Lower lobe of right lung (tissue), 2 donors: Measurements from ENCODE around the gene VARS2. TPM values are rescaled to one million over a fixed set of nuclear protein-coding genes. Genes with fewer than 3 reads are reported as not detected.

Source experiments
- ATAC-seq, 2 donors: fragments of 200-7000 bp; cut with Tn5 transposase; one replicate each; pipeline ENCODE4 v1.9.1; 2020 to 2022; ENCODE audit warnings: mild to moderate bottlenecking in 2 of 2, moderate library complexity in 2 of 2
- DNase-seq: peaks from one replicate; pipeline ENCODE4 v3.0.0-alpha.2; 2020
- H3K27ac ChIP-seq: fragments of 200-600 bp; one replicate; pipeline ENCODE4 v1.8.0; 2022
- H3K27me3 ChIP-seq: fragments of 200-600 bp; one replicate; pipeline ENCODE4 v1.8.0; 2022; ENCODE audit warnings: low read depth
- H3K36me3 ChIP-seq: fragments of 200-600 bp; one replicate; pipeline ENCODE4 v1.8.0; 2022; ENCODE audit warnings: mild to moderate bottlenecking
- H3K4me1 ChIP-seq: fragments of 200-600 bp; one replicate; pipeline ENCODE4 v1.8.0; 2022
- H3K4me3 ChIP-seq: fragments of 200-600 bp; one replicate; pipeline ENCODE4 v1.8.0; 2022; ENCODE audit warnings: mild to moderate bottlenecking
- H3K9me3 ChIP-seq: fragments of 200-600 bp; one replicate; pipeline ENCODE4 v1.8.0; 2022
- intact Hi-C: fragments of 100-400 bp; cut with DNase I; formaldehyde crosslinking; loops from one replicate; pipeline ENCODE4 v1.11.0; 2022
- total RNA-seq: library from RNA; stranded (reverse); fragmentation: NEBNext Ultra II Directional; extraction: Animal tissue kit (Norgen Biotek cat#: 25700); gene quantifications from one replicate; pipeline ENCODE4 v1.2.1, GENCODE V29; 2021
- TF ChIP-seq, protein P1 (sequence below): fragments of 200-600 bp; IDR thresholded peaks from one replicate; pipeline ENCODE4 v1.8.0; 2022; ENCODE audit warnings: antibody characterized with exemption, mild to moderate bottlenecking
- donor health status: DM: no; HTN: yes; CAD: no; lungs with severe emphysema.

Gene VARS2
- total RNA-seq, 1 donor from 2014 or later = 33.0 TPM

DNA sequence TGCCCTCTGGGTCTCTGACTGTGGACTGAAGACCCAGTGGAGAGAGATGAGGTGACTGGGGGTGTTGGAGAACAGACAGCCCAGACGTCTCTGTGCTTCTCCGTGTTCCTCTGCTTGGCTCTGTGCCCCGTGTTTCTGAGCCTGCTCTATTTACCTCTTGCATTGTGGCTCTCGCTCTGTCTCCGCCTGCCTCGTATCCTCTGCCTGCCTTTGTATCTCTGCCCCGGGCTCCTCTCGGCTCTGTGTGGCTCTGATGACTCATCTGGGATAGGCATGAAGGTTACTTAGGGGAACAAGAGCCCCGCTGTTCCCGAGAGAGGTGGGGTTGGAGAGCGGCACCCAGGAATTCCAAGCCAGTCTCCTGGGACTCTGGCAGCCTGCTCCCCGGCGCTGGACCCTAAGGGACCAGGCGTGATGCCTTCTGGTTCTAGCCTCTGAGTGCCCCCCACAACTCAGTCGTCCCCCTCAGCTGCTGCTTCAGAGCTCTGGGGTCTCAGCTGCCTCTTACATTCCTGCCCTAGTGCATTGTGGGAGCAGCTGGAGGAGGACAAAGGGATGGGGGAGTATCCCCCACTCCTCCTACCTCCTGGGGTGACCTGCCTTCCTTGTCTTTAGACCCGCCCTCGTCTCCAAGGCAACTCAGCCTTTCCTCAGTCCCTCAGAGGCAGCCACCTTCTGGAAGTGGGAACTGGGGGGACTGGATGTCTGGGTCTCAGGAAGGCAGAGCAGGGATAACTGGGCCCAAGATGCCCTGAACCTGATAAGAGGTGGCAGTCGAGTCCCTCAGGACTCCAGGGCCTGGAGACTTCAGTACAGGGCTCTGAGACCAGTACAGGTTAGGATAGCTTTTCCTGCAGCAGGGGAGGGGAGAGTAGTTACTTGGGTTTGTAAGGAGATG lies 27.8 kb upstream of the VARS2 start:
- DNase-seq = no peak
- H3K27ac ChIP-seq = peak overlapping the region; percentile 67

DNA sequence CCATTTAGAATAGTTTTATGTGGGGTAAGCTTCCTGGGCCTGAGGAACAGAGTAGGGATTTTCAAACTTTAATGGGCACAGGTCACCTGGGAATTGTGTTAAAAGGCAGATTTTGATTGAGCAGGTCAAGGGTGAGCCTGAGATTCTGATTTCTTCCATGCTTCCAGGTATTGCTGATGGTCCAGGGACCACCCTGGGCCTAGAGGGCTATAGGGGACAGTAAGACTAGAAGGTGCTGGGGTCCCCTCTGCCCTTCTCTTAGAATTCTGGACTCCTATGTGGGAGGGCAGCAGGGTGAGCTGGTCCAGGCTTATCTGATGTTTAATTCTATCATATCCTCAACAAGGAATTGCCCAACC lies 27.2 kb upstream of the VARS2 start:
- intact Hi-C loops = no loop called here
- no peak for DNase-seq
- no peaks in the 10 kb centered on the region for H3K9me3 ChIP-seq

More for the DNA sequence above, 27.8 kb upstream of the VARS2 start:
- intact Hi-C loops = no loop called here
- peak overlapping the region; percentile 62 for H3K4me3 ChIP-seq
- H3K27me3 ChIP-seq = no peaks in the 10 kb centered on the region
- H3K4me1 ChIP-seq = peaks cover 40% of the 10 kb centered on the region
- peak; percentile 0 to 20 for ATAC-seq
- H3K36me3 ChIP-seq = peaks cover 22% of the 10 kb centered on the region
- TF ChIP-seq, protein P1, sequence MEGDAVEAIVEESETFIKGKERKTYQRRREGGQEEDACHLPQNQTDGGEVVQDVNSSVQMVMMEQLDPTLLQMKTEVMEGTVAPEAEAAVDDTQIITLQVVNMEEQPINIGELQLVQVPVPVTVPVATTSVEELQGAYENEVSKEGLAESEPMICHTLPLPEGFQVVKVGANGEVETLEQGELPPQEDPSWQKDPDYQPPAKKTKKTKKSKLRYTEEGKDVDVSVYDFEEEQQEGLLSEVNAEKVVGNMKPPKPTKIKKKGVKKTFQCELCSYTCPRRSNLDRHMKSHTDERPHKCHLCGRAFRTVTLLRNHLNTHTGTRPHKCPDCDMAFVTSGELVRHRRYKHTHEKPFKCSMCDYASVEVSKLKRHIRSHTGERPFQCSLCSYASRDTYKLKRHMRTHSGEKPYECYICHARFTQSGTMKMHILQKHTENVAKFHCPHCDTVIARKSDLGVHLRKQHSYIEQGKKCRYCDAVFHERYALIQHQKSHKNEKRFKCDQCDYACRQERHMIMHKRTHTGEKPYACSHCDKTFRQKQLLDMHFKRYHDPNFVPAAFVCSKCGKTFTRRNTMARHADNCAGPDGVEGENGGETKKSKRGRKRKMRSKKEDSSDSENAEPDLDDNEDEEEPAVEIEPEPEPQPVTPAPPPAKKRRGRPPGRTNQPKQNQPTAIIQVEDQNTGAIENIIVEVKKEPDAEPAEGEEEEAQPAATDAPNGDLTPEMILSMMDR = no peak
- no peaks in the 10 kb centered on the region for H3K9me3 ChIP-seq

DNA sequence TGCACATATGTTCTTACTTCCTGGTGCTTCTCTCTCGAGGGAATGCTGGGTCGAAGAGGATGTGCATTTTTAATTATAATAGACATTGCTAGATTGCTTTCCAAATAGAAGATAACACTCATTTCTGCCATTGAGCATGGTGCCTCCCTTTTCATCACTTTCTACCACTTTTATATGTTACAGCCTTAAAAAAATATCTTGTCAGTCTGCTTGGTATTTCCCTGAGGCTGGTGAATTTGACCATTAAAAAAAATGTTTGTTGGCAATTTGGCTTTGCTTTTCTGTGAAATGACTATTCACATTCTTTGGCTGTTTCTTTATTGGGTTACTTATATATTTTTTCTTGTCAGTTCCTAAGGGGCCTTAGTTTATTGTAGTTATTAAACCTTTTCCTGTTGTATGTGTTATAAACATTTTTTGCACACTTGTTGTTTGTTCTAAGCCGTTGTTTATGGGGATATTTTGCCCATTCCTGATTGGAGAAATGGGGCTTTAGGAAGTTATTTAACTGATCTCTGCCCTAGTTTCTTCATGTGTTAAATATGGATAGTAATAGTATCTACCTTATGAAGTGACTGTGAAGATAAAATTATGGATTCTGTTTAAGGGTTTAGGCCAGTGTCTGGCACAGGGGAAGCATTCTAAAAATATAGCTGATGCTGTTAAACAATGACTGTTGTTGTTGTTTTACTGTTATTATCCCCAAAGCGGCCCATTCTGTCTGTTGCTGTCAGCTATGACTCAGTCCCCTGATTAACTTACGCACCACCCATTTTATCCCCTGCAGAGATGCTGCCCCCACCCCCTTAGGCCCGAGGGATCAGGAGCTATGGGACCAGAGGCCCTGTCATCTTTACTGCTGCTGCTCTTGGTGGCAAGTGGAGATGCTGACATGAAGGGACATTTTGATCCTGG lies 25.9 kb upstream of the VARS2 start:
- intact Hi-C loops = no loop called here
- no peak overlapping the region for H3K4me3 ChIP-seq
- peaks cover 35% of the 10 kb centered on the region for H3K36me3 ChIP-seq
- DNase-seq = no peak
- no peak for ATAC-seq
- no peaks in the 10 kb centered on the region for H3K27me3 ChIP-seq
- peaks cover 32% of the 10 kb centered on the region for H3K4me1 ChIP-seq
- H3K27ac ChIP-seq = no peak overlapping the region
- H3K9me3 ChIP-seq = no peaks in the 10 kb centered on the region
- TF ChIP-seq, protein P1 = no peak

More for the DNA sequence above, 27.2 kb upstream of the VARS2 start:
- Histone ChIP-seq H3K4me1 (peaks cover 40% of the 10 kb centered on the region), H3K4me3 (no peak overlapping the region), H3K27me3 (no peaks in the 10 kb centered on the region), H3K36me3 (peaks cover 22% of the 10 kb centered on the region), H3K27ac (no peak overlapping the region)
- TF ChIP-seq, protein P1 = no peak
- ATAC-seq = no peak

DNA sequence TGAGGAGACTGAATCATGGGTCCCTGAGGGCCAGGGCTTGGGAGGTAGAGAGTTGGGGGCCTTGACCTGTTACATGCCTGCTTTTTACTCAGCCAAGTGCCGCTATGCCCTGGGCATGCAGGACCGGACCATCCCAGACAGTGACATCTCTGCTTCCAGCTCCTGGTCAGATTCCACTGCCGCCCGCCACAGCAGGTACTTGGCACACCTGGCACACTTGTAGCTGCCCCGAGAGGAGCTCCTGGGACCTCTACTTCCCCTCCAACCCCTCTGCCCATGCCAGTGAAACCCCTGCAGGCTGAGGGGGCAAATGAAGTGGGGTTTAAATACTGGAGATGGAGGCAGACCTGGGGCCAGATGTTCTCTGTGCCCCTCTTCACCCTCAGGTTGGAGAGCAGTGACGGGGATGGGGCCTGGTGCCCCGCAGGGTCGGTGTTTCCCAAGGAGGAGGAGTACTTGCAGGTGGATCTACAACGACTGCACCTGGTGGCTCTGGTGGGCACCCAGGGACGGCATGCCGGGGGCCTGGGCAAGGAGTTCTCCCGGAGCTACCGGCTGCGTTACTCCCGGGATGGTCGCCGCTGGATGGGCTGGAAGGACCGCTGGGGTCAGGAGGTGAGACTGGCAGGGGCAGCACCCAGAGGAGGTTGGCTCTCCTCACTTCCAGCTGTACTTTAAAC lies 25.1 kb upstream of the VARS2 start:
- Histone ChIP-seq H3K27ac (no peak overlapping the region), H3K9me3 (no peaks in the 10 kb centered on the region), H3K4me1 (peaks cover 27% of the 10 kb centered on the region), H3K27me3 (no peaks in the 10 kb centered on the region), H3K36me3 (peaks cover 43% of the 10 kb centered on the region), H3K4me3 (no peak overlapping the region)
- no peak for DNase-seq
- no peak for ATAC-seq
- TF ChIP-seq, protein P1 = no peak
- intact Hi-C loops = no loop called here

DNA sequence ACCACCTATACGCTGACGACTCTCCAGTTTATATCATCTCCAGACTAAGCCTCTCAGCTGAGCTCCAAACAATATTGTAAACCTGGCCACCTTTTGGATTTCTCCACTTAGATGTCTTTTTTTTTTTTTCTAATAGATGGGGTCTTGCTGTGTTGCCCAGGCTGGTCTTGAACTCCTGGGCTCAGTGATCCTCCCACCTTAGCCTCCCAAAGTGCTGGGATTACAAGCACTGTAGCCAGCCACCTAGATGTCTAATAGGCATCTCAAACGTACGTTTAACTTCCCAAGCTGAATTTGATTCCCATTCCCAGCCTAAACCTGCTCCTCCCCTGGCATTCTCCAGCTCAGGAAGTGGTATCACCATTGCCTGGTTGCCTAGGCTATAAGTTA lies 24.5 kb upstream of the VARS2 start:
- H3K4me1 ChIP-seq = peaks cover 27% of the 10 kb centered on the region
- H3K27ac ChIP-seq = no peak overlapping the region
- TF ChIP-seq, protein P1 = no peak
- H3K4me3 ChIP-seq = no peak overlapping the region
- no peaks in the 10 kb centered on the region for H3K27me3 ChIP-seq
- no peaks in the 10 kb centered on the region for H3K9me3 ChIP-seq
- intact Hi-C loops = no loop called here
- DNase-seq (no peak), ATAC-seq (no peak)
- peaks cover 48% of the 10 kb centered on the region for H3K36me3 ChIP-seq
